Gastrocnemius medialis (tissue), 4 donors: Measurements from ENCODE around the gene RHEX.

Experiments
- CTCF ChIP-seq, 5 experiments: fragments of 450-650 bp in 3 of 5; fragments of 200-600 bp in 2 of 5; sonication (generic) in 2 of 5; IDR thresholded peaks in 4 of 5; conservative IDR thresholded peaks in 1 of 5; 1 replicate in 4 of 5; 2 replicates in 1 of 5; pipeline ENCODE4 v1.5.1; 2016 to 2019; ENCODE audit warnings: antibody characterized with exemption in 5 of 5, mild to moderate bottlenecking in 3 of 5, moderate library complexity in 3 of 5
- POLR2A ChIP-seq, 2 donors: fragments of 450-650 bp; IDR thresholded peaks; one replicate each; pipeline ENCODE4 v1.6.1; 2017; ENCODE audit warnings: antibody characterized with exemption in 2 of 2, mild to moderate bottlenecking in 2 of 2, moderate library complexity in 2 of 2

- TF ChIP-seq CTCF (IDR thresholded peaks at IDR 0.05 in 4 of 5, conservative IDR thresholded peaks at IDR 0.05 in 1 of 5) (no peak), POLR2A (IDR thresholded peaks at IDR 0.05) (no peak)
Measured at GRCh38 chr1:206116873-206117150, 63.8 kb downstream of the RHEX start.
